Left ventricle myocardium inferior (tissue), 1 donor: ENCODE results near the gene IL12RB1. TPM values are rescaled to one million over a fixed set of nuclear protein-coding genes. Genes with fewer than 3 reads are reported as not detected.

ENCODE experiments used
- DNase-seq: peaks from one replicate; pipeline ENCODE4 v3.0.0-alpha.2; 2020
- H3K27ac ChIP-seq: fragments of 200-600 bp; replicated peaks from 2 replicates; pipeline ENCODE4 v1.8.0; 2021
- H3K27me3 ChIP-seq: fragments of 200-600 bp; 2 replicates; pipeline ENCODE4 v1.8.0; 2021; ENCODE audit warnings: low read depth
- H3K36me3 ChIP-seq: fragments of 200-600 bp; 2 replicates; pipeline ENCODE4 v1.8.0; 2021
- H3K4me1 ChIP-seq: fragments of 200-600 bp; 2 replicates; pipeline ENCODE4 v1.8.0; 2021
- H3K4me3 ChIP-seq: fragments of 200-600 bp; 2 replicates; pipeline ENCODE4 v1.8.0; 2021; ENCODE audit warnings: mild to moderate bottlenecking, moderate library complexity
- H3K9me3 ChIP-seq: fragments of 200-600 bp; replicated peaks from 2 replicates; pipeline ENCODE4 v1.8.0; 2021
- intact Hi-C: fragments of 100-400 bp; cut with micrococcal nuclease; formaldehyde crosslinking; loops from one replicate; pipeline ENCODE4 v1.11.0; 2022
- total RNA-seq: library from RNA; stranded (reverse); fragmentation: NEBNext Ultra II Directional; extraction: Animal tissue kit (Norgen Biotek cat#: 25700); gene quantifications from one replicate; pipeline ENCODE4 v1.2.1, GENCODE V29; 2021
- TF ChIP-seq, protein P1 (sequence below): fragments of 200-600 bp; IDR thresholded peaks from 2 replicates; pipeline ENCODE4 v1.8.0; 2021; ENCODE audit warnings: antibody characterized with exemption, mild to moderate bottlenecking, borderline replicate concordance
- donor health status: DM: no; HTN: yes; CAD: no; lungs with severe emphysema.

Gene IL12RB1
- total RNA-seq, 1 donor from 2014 or later: 0.44 TPM

GRCh38 chr19:18009412-18010066 lies 77.2 kb downstream of the IL12RB1 start:
- TF ChIP-seq, protein P1, sequence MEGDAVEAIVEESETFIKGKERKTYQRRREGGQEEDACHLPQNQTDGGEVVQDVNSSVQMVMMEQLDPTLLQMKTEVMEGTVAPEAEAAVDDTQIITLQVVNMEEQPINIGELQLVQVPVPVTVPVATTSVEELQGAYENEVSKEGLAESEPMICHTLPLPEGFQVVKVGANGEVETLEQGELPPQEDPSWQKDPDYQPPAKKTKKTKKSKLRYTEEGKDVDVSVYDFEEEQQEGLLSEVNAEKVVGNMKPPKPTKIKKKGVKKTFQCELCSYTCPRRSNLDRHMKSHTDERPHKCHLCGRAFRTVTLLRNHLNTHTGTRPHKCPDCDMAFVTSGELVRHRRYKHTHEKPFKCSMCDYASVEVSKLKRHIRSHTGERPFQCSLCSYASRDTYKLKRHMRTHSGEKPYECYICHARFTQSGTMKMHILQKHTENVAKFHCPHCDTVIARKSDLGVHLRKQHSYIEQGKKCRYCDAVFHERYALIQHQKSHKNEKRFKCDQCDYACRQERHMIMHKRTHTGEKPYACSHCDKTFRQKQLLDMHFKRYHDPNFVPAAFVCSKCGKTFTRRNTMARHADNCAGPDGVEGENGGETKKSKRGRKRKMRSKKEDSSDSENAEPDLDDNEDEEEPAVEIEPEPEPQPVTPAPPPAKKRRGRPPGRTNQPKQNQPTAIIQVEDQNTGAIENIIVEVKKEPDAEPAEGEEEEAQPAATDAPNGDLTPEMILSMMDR: no peak
- H3K9me3 ChIP-seq: no peaks in the 10 kb centered on the region
- no peaks in the 10 kb centered on the region for H3K27me3 ChIP-seq
- peak overlapping the region; percentile 90 for H3K27ac ChIP-seq
- peaks cover 76% of the 10 kb centered on the region for H3K4me1 ChIP-seq
- peak overlapping the region; percentile 67 for H3K4me3 ChIP-seq
- no peak for DNase-seq
- intact Hi-C loops: loop anchor here (5.0 kb wide), 1 partner anchor 38 kb away; no protein-coding TSS in a partner anchor
- H3K36me3 ChIP-seq: peaks cover 56% of the 10 kb centered on the region

Other genes with a start within 250 kb of the IL12RB1 start
- gene JAK3, start 239.0 kb downstream of the IL12RB1 start, total RNA-seq: 1.7 TPM
- gene RPL18A, start 227.0 kb downstream of the IL12RB1 start, total RNA-seq: 767 TPM
- gene SLC5A5, start 215.0 kb downstream of the IL12RB1 start, total RNA-seq: not detected
- gene CCDC124, start 153.9 kb downstream of the IL12RB1 start, total RNA-seq: 87.4 TPM
- gene KCNN1, start 119.8 kb downstream of the IL12RB1 start, total RNA-seq: 0.38 TPM
- 16.6 TPM for gene ARRDC2, start 78.8 kb downstream of the IL12RB1 start, total RNA-seq
- 4.6 TPM for gene MAST3, start 10.8 kb upstream of the IL12RB1 start, total RNA-seq
- gene PIK3R2, start 66.2 kb upstream of the IL12RB1 start, total RNA-seq: 28.0 TPM
- gene IFI30, start 86.9 kb upstream of the IL12RB1 start, total RNA-seq: 23.3 TPM
- 12.5 TPM for gene MPV17L2, start 106.3 kb upstream of the IL12RB1 start, total RNA-seq
- 37.4 TPM for gene RAB3A, start 117.1 kb upstream of the IL12RB1 start, total RNA-seq
- 2.4 TPM for gene PDE4C, start 139.5 kb upstream of the IL12RB1 start, total RNA-seq
- gene IQCN, start 187.5 kb upstream of the IL12RB1 start, total RNA-seq: 0.49 TPM
- gene JUND, start 194.7 kb upstream of the IL12RB1 start, total RNA-seq: 107 TPM
- 94.8 TPM for gene LSM4, start 236.1 kb upstream of the IL12RB1 start, total RNA-seq